Spleen (tissue), 11 donors: ENCODE data around the gene PEAK1. TPM values are rescaled to one million over a fixed set of nuclear protein-coding genes. Genes with fewer than 3 reads are reported as not detected.

Source experiments
- DNase-seq: peaks from one replicate; pipeline ENCODE4 v3.0.0-alpha.2; 2020
- H3K27ac ChIP-seq, 8 donors: fragments of 200-600 bp; sonication (generic) in 7 of 8; 1 replicate in 4 of 8; 2 replicates in 4 of 8; pipeline versions ENCODE4 v1.5.0 to v1.8.0; 2016 to 2021; ENCODE audit warnings: inconsistent platforms in 4 of 8, mild to moderate bottlenecking in 4 of 8, moderate library complexity in 1 of 8
- H3K27me3 ChIP-seq, 7 donors: fragments of 200-600 bp; sonication (generic) in 6 of 7; replicated peaks in 1 of 7; 1 replicate in 4 of 7; 2 replicates in 3 of 7; pipeline versions ENCODE4 v1.5.0 to v1.8.0; 2016 to 2021; ENCODE audit warnings: inconsistent platforms in 3 of 7, mild to moderate bottlenecking in 1 of 7
- H3K36me3 ChIP-seq, 6 donors: fragments of 200-600 bp; sonication (generic) in 5 of 6; 1 replicate in 4 of 6; 2 replicates in 2 of 6; pipeline versions ENCODE4 v1.5.0 to v1.8.0; 2016 to 2021; ENCODE audit warnings: inconsistent platforms in 2 of 6
- H3K4me1 ChIP-seq, 6 donors: fragments of 200-600 bp; sonication (generic) in 5 of 6; 1 replicate in 3 of 6; 2 replicates in 3 of 6; pipeline versions ENCODE4 v1.5.0 to v1.8.0; 2016 to 2021; ENCODE audit warnings: inconsistent platforms in 3 of 6
- H3K4me3 ChIP-seq, 8 donors: fragments of 200-600 bp; sonication (generic) in 7 of 8; 1 replicate in 4 of 8; 2 replicates in 4 of 8; pipeline versions ENCODE4 v1.5.0 to v1.8.0; 2016 to 2021; ENCODE audit warnings: inconsistent platforms in 4 of 8, mild to moderate bottlenecking in 4 of 8, moderate library complexity in 2 of 8
- H3K9me3 ChIP-seq, 8 donors: fragments of 200-600 bp; sonication (generic) in 7 of 8; 1 replicate in 4 of 8; 2 replicates in 4 of 8; pipeline versions ENCODE4 v1.5.0 to v1.8.0; 2016 to 2021; ENCODE audit warnings: inconsistent platforms in 4 of 8
- POLR2A ChIP-seq, 3 donors: fragments of 450-650 bp; IDR thresholded peaks; one replicate each; pipeline ENCODE4 v1.5.1; 2017; ENCODE audit warnings: antibody characterized with exemption in 3 of 3, mild to moderate bottlenecking in 1 of 3
- POLR2AphosphoS5 ChIP-seq, 3 donors: sonication (generic); formaldehyde crosslinking; IDR thresholded peaks; one replicate each; pipeline ENCODE4 v1.5.1; 2017; ENCODE audit warnings: antibody characterized with exemption in 3 of 3
- WGBS, 5 donors: extraction: QIAGEN DNeasy Blood & Tissue Kit in 3 of 5; methylation state at CpG; one replicate each; pipeline versions ENCODE4 v1.1.5 to v1.1.7; 2013 to 2018; 5-methylcytosine and 5-hydroxymethylcytosine counted together
- intact Hi-C: fragments of 100-400 bp; cut with DNase I; formaldehyde crosslinking; loops from one replicate; pipeline ENCODE4 v1.15.0; 2023; ENCODE audit warnings: low total_unique reads
- polyA plus RNA-seq, 3 donors: library from polyadenylated mRNA; stranded (reverse); fragments of 200-250 nt; gene quantifications; one replicate each; pipeline ENCODE4 v1.2.1, GENCODE V29; 2013
- total RNA-seq, 7 donors: library from RNA; depleted of rRNA in 3 of 7; stranded (reverse); fragments of >200 nt in 3 of 7; fragmentation: NEBNext Ultra II Directional in 4 of 7; extraction: Animal tissue kit (Norgen Biotek cat#: 25700) in 4 of 7; gene quantifications; one replicate each; pipeline versions ENCODE4 v1.1.0 to v1.2.1, GENCODE V29; 2016 to 2021
- TF ChIP-seq, protein P1 (sequence below), 11 experiments: fragments of 200-600 bp in 7 of 11; fragments of 450-650 bp in 4 of 11; sonication (generic) in 4 of 11; IDR thresholded peaks in 8 of 11; conservative IDR thresholded peaks in 3 of 11; 1 replicate in 7 of 11; 2 replicates in 4 of 11; pipeline versions ENCODE4 v1.4.0 to v1.8.0; 2016 to 2021; ENCODE audit warnings: antibody characterized with exemption in 11 of 11, inconsistent platforms in 4 of 11, mild to moderate bottlenecking in 1 of 11
- donor health status: healthy with polysubstance abuse.
- donor health status: DM: no; HTN: no; CAD: no; lungs with moderate emphysema.
- donor health status: DM: no; HTN: no; CAD: no.
- donor health status: Bipolar disorder and iron deficiency.
- donor health status: healthy.
- donor health status: DM: no; HTN: no; CAD: no.
- donor health status: DM: yes; HTN: yes; CAD: no.

PEAK1 gene
- total and polyA plus RNA-seq, 10 donors, result 5.0 to 415 (median 175) TPM

DNA sequence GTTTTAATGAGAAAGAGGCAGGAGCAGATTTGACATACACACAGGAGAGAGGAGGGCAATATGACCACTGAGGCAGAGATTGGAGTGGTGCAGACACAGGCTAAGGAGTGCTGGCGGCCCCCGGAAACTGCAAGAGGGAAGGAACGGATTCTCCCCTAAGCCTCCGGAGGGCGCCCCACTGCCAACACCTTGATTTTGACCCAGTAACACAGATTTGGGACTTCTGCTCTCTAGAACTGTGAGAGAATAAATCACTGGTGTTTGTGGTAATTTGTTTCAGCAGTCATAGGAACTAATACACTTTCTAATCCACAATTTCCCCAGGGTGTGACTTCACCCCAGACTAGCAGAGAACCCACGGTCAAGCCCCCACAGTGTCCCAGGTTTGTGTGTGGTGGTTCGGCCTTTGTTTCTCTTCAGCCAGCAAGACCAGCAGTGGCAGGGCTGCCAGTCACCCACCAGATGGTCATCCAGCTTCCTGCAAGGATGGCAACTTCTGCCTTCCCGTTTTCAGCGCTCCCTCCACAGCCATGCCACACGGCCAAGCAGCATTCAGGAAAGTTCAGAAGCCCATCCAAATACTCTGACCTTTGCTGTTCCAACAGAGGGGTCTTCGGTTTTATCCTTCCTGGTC lies 325.4 kb downstream of the PEAK1 start:
- H3K4me3 ChIP-seq, result no peak overlapping the region
- H3K9me3 ChIP-seq, result no peaks in the 10 kb centered on the region
- no peaks in the 10 kb centered on the region for H3K27me3 ChIP-seq
- DNase-seq, result no peak
- H3K36me3 ChIP-seq, result no peaks in the 10 kb centered on the region
- H3K27ac ChIP-seq, result no peak overlapping the region
- TF ChIP-seq POLR2A (IDR thresholded peaks at IDR 0.05), result no peak
- TF ChIP-seq, protein P1, sequence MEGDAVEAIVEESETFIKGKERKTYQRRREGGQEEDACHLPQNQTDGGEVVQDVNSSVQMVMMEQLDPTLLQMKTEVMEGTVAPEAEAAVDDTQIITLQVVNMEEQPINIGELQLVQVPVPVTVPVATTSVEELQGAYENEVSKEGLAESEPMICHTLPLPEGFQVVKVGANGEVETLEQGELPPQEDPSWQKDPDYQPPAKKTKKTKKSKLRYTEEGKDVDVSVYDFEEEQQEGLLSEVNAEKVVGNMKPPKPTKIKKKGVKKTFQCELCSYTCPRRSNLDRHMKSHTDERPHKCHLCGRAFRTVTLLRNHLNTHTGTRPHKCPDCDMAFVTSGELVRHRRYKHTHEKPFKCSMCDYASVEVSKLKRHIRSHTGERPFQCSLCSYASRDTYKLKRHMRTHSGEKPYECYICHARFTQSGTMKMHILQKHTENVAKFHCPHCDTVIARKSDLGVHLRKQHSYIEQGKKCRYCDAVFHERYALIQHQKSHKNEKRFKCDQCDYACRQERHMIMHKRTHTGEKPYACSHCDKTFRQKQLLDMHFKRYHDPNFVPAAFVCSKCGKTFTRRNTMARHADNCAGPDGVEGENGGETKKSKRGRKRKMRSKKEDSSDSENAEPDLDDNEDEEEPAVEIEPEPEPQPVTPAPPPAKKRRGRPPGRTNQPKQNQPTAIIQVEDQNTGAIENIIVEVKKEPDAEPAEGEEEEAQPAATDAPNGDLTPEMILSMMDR (IDR thresholded peaks at IDR 0.05 in 8 of 11, conservative IDR thresholded peaks at IDR 0.05 in 3 of 11), result no peak
- no peak for TF ChIP-seq POLR2AphosphoS5 (IDR thresholded peaks at IDR 0.05)
- H3K4me1 ChIP-seq, result peaks cover 0 to 4% (median 0%) of the 10 kb centered on the region in 6 donors
- WGBS, 5 donors, result 70 to 92% (median 89%) methylated on average over 11 of the region's 11 CpGs
- intact Hi-C loops, result no loop called here

DNA sequence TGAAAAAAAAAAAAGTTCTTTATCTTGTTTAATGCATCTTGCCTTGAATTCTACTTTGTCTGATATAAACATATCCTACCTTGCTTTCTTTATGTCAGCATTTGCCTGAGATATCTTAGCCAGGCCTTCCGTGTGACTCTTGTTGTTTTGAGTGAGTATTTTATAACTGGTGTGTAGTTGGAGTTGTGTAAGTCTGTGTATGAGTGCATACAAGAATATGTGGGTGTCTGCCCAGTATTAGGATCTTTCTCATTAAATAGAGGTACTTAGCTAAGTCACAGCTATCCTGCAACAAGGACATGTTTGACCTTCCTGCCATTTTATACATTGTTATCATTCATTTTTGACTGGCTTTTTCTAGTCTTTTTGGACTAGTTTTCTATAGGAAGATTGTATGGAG lies 326.5 kb downstream of the PEAK1 start:
- 93 to 98% (median 95%) methylated on average over 1 of the region's 1 CpG for WGBS, 5 donors

DNA sequence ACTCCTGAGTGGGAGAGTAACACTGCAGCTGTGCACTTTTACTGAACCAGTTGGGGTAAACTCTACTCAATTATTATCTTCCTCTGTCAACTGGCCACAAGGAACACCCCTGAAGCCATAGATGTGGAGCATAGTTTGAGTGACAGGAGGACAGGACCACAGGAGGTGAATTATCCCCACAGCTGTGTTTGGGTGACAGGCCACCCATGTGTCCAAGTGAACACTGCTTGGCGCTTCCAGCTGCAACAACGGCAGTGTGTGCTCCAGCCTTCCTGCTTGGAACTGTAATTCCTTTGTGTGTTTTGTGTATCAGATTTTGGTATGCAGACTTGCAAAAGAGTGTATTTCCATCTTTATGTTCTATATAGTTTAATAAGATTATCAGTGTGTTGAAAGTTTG lies 328.8 kb downstream of the PEAK1 start:
- Histone ChIP-seq H3K4me1 (peaks cover 0 to 2% (median 0%) of the 10 kb centered on the region in 6 donors), H3K4me3 (no peak overlapping the region), H3K27me3 (no peaks in the 10 kb centered on the region), H3K9me3 (no peaks in the 10 kb centered on the region), H3K36me3 (no peaks in the 10 kb centered on the region), H3K27ac (no peak overlapping the region)
- TF ChIP-seq POLR2A (IDR thresholded peaks at IDR 0.05), result no peak
- TF ChIP-seq POLR2AphosphoS5 (IDR thresholded peaks at IDR 0.05), result no peak
- TF ChIP-seq, protein P1 (IDR thresholded peaks at IDR 0.05 in 8 of 11, conservative IDR thresholded peaks at IDR 0.05 in 3 of 11), result no peak
- WGBS, 5 donors, result 87 to 95% (median 91%) methylated on average over 2 of the region's 2 CpGs
- DNase-seq, result no peak
- intact Hi-C loops, result no loop called here

More for the DNA sequence above, 326.5 kb downstream of the PEAK1 start:
- TF ChIP-seq POLR2A (IDR thresholded peaks at IDR 0.05), result no peak
- no peak for TF ChIP-seq POLR2AphosphoS5 (IDR thresholded peaks at IDR 0.05)
- TF ChIP-seq, protein P1 (IDR thresholded peaks at IDR 0.05 in 8 of 11, conservative IDR thresholded peaks at IDR 0.05 in 3 of 11), result no peak
- no peaks in the 10 kb centered on the region for H3K27me3 ChIP-seq
- H3K9me3 ChIP-seq, result no peaks in the 10 kb centered on the region
- DNase-seq, result no peak
- intact Hi-C loops, result no loop called here
- no peak overlapping the region for H3K4me3 ChIP-seq
- no peaks in the 10 kb centered on the region for H3K36me3 ChIP-seq
- peaks cover 0 to 4% (median 0%) of the 10 kb centered on the region in 6 donors for H3K4me1 ChIP-seq
- no peak overlapping the region for H3K27ac ChIP-seq

DNA sequence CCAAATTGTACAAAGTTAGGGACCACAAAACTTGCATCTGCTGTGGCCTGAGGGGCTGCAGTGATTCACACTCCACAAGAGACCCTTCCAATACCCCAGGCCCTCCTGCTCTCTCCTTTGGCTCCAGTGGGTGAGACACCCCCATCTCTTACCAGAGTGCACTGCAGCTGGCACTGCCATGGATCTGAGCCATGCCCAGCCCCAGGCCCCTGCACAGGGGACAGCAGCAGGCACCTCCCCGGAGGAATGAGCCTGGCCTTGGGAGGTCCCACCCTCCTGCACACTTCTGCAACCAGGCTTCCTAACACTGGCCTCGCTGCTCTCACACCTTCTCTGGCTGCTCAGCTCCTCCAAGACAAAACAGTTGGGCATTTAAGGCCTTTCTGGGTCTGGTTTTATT lies 332.7 kb downstream of the PEAK1 start:
- peaks cover 6 to 38% (median 23%) of the 10 kb centered on the region in 6 donors for H3K4me1 ChIP-seq
- DNase-seq, result no peak
- intact Hi-C loops, result no loop called here
- no peaks in the 10 kb centered on the region for H3K27me3 ChIP-seq
- H3K4me3 ChIP-seq, result no peak overlapping the region
- no peaks in the 10 kb centered on the region for H3K36me3 ChIP-seq
- H3K9me3 ChIP-seq, result no peaks in the 10 kb centered on the region
- TF ChIP-seq POLR2AphosphoS5 (IDR thresholded peaks at IDR 0.05), result no peak
- TF ChIP-seq POLR2A (IDR thresholded peaks at IDR 0.05), result no peak
- TF ChIP-seq, protein P1 (IDR thresholded peaks at IDR 0.05 in 8 of 11, conservative IDR thresholded peaks at IDR 0.05 in 3 of 11), result no peak
- 71 to 96% (median 85%) methylated on average over 2 of the region's 2 CpGs for WGBS, 5 donors
- H3K27ac ChIP-seq, result no peak overlapping the region
